NT2/D1 (cell line): Measurements from ENCODE around the gene TTLL12.

Source experiments
- DNase-seq: peaks from one replicate; pipeline ENCODE4 v3.0.0-alpha.2; 2011; ENCODE audit warnings: low read depth, low spot score
- H3K27me3 ChIP-seq: 2 replicates; pipeline ENCODE4 v1.6.0; 2011; ENCODE audit warnings: mild to moderate bottlenecking; ENCODE audit not compliant: insufficient read length, insufficient read depth
- H3K36me3 ChIP-seq: 2 replicates; pipeline ENCODE4 v1.6.1; 2011; ENCODE audit warnings: mild to moderate bottlenecking, low read length, mixed read lengths; ENCODE audit not compliant: insufficient read depth, insufficient read length
- H3K4me1 ChIP-seq: 2 replicates; pipeline ENCODE4 v1.5.1; 2011; ENCODE audit not compliant: insufficient read depth, insufficient read length
- H3K4me3 ChIP-seq: 2 replicates; pipeline ENCODE4 v1.5.1; 2011; ENCODE audit warnings: low read depth; ENCODE audit not compliant: insufficient read length
- H3K9ac ChIP-seq: 2 replicates; pipeline ENCODE4 v1.6.0; 2011; ENCODE audit warnings: low read depth; ENCODE audit not compliant: insufficient read length
- H3K9me3 ChIP-seq: 2 replicates; pipeline ENCODE4 v1.5.1; 2011; ENCODE audit warnings: mild to moderate bottlenecking, low read length; ENCODE audit not compliant: insufficient read depth
- SUZ12 ChIP-seq: IDR thresholded peaks from 2 replicates; pipeline ENCODE4 v1.6.1; 2011; ENCODE audit not compliant: insufficient read length, insufficient read depth; ENCODE audit errors: extremely low read depth
- YY1 ChIP-seq: IDR thresholded peaks from 2 replicates; pipeline ENCODE4 v1.6.1; 2011; ENCODE audit not compliant: insufficient read length, insufficient read depth
- ZNF274 ChIP-seq: IDR thresholded peaks from 2 replicates; pipeline ENCODE4 v1.6.1; 2011; ENCODE audit warnings: mild to moderate bottlenecking, low read depth, low read length

Gene TTLL12

GRCh38 chr22:43222987-43223386 lies 36.1 kb upstream of the TTLL12 start:
- DNase-seq: no peak
- Histone ChIP-seq H3K36me3 (no peaks in the 10 kb centered on the region), H3K9me3 (no peaks in the 10 kb centered on the region), H3K27me3 (no peaks in the 10 kb centered on the region), H3K4me3 (no peak overlapping the region), H3K9ac (no peak overlapping the region), H3K4me1 (peaks cover 35% of the 10 kb centered on the region)
- no peak for TF ChIP-seq SUZ12
- TF ChIP-seq YY1: no peak
- no peak for TF ChIP-seq ZNF274

- peaks cover 36% of the 10 kb centered on the region for H3K4me1 ChIP-seq
- TF ChIP-seq YY1: no peak
- TF ChIP-seq SUZ12: no peak
- TF ChIP-seq ZNF274: no peak
- H3K4me3 ChIP-seq: no peak overlapping the region
- peak overlapping the region; percentile 21 for H3K9ac ChIP-seq
- H3K9me3 ChIP-seq: no peaks in the 10 kb centered on the region
- no peak for DNase-seq
- no peaks in the 10 kb centered on the region for H3K27me3 ChIP-seq
- no peaks in the 10 kb centered on the region for H3K36me3 ChIP-seq
Measured at GRCh38 chr22:43222262-43222661, 35.3 kb upstream of the TTLL12 start.

- no peaks in the 10 kb centered on the region for H3K36me3 ChIP-seq
- H3K27me3 ChIP-seq: no peaks in the 10 kb centered on the region
- no peak overlapping the region for H3K4me3 ChIP-seq
- H3K4me1 ChIP-seq: peaks cover 26% of the 10 kb centered on the region
- no peak overlapping the region for H3K9ac ChIP-seq
- DNase-seq: no peak
- TF ChIP-seq SUZ12 (no peak), YY1 (no peak), ZNF274 (no peak)
- no peaks in the 10 kb centered on the region for H3K9me3 ChIP-seq
Measured at GRCh38 chr22:43220625-43221380, 33.9 kb upstream of the TTLL12 start.

- H3K4me1 ChIP-seq: peaks cover 29% of the 10 kb centered on the region
- H3K9ac ChIP-seq: no peak overlapping the region
- H3K9me3 ChIP-seq: no peaks in the 10 kb centered on the region
- H3K27me3 ChIP-seq: no peaks in the 10 kb centered on the region
- no peak for DNase-seq
- no peaks in the 10 kb centered on the region for H3K36me3 ChIP-seq
- TF ChIP-seq ZNF274 (no peak), SUZ12 (no peak), YY1 (no peak)
- H3K4me3 ChIP-seq: no peak overlapping the region
Measured at GRCh38 chr22:43218786-43219185, 31.9 kb upstream of the TTLL12 start.

- H3K4me1 ChIP-seq: peaks cover 24% of the 10 kb centered on the region
- H3K27me3 ChIP-seq: no peaks in the 10 kb centered on the region
- H3K4me3 ChIP-seq: no peak overlapping the region
- TF ChIP-seq SUZ12 (no peak), ZNF274 (no peak), YY1 (no peak)
- H3K9ac ChIP-seq: no peak overlapping the region
- H3K9me3 ChIP-seq: no peaks in the 10 kb centered on the region
- no peaks in the 10 kb centered on the region for H3K36me3 ChIP-seq
- DNase-seq: no peak
Measured at GRCh38 chr22:43217285-43218030, 30.5 kb upstream of the TTLL12 start.

- TF ChIP-seq SUZ12 (no peak), ZNF274 (no peak), YY1 (no peak)
- Histone ChIP-seq H3K9me3 (no peaks in the 10 kb centered on the region), H3K27me3 (no peaks in the 10 kb centered on the region), H3K4me3 (no peak overlapping the region), H3K4me1 (peaks cover 19% of the 10 kb centered on the region), H3K36me3 (no peaks in the 10 kb centered on the region), H3K9ac (no peak overlapping the region)
- DNase-seq: no peak
Measured at GRCh38 chr22:43216738-43217137, 29.8 kb upstream of the TTLL12 start.

- no peak for TF ChIP-seq YY1
- TF ChIP-seq SUZ12: no peak
- TF ChIP-seq ZNF274: no peak
- no peak overlapping the region for H3K9ac ChIP-seq
- no peaks in the 10 kb centered on the region for H3K36me3 ChIP-seq
- peaks cover 10% of the 10 kb centered on the region for H3K4me1 ChIP-seq
- no peaks in the 10 kb centered on the region for H3K9me3 ChIP-seq
- DNase-seq: no peak
- no peak overlapping the region for H3K4me3 ChIP-seq
- H3K27me3 ChIP-seq: no peaks in the 10 kb centered on the region
Measured at GRCh38 chr22:43213962-43214361, 27.0 kb upstream of the TTLL12 start.
